Measurements from ENCODE around the gene ZNF669.

The ZNF669 gene

GRCh38 chr1:247100676-247101279 is 3.4 kb downstream of the ZNF669 start:
- no peak for DNase-seq (ENCODE audit: low read depth in 1 of 2, low spot score in 1 of 2)
- Histone ChIP-seq H3K27ac (replicated peaks) (no peak overlapping the region), H3K4me3 (replicated peaks; ENCODE audit: insufficient read depth, low read length) (no peak overlapping the region), H3K27me3 (ENCODE audit: insufficient read depth, poor library complexity, severe bottlenecking) (no peaks in the 10 kb centered on the region)
- no peak for TF ChIP-seq POLR2AphosphoS5 (IDR thresholded peaks at IDR 0.05; ENCODE audit: low read depth)
- TF ChIP-seq GABPA (IDR thresholded peaks at IDR 0.05; ENCODE audit: low read depth): no peak
- TF ChIP-seq, protein P1, sequence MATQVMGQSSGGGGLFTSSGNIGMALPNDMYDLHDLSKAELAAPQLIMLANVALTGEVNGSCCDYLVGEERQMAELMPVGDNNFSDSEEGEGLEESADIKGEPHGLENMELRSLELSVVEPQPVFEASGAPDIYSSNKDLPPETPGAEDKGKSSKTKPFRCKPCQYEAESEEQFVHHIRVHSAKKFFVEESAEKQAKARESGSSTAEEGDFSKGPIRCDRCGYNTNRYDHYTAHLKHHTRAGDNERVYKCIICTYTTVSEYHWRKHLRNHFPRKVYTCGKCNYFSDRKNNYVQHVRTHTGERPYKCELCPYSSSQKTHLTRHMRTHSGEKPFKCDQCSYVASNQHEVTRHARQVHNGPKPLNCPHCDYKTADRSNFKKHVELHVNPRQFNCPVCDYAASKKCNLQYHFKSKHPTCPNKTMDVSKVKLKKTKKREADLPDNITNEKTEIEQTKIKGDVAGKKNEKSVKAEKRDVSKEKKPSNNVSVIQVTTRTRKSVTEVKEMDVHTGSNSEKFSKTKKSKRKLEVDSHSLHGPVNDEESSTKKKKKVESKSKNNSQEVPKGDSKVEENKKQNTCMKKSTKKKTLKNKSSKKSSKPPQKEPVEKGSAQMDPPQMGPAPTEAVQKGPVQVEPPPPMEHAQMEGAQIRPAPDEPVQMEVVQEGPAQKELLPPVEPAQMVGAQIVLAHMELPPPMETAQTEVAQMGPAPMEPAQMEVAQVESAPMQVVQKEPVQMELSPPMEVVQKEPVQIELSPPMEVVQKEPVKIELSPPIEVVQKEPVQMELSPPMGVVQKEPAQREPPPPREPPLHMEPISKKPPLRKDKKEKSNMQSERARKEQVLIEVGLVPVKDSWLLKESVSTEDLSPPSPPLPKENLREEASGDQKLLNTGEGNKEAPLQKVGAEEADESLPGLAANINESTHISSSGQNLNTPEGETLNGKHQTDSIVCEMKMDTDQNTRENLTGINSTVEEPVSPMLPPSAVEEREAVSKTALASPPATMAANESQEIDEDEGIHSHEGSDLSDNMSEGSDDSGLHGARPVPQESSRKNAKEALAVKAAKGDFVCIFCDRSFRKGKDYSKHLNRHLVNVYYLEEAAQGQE (IDR thresholded peaks at IDR 0.05; ENCODE audit: insufficient replicate concordance, low read depth): no peak
- TF ChIP-seq SPI1 (IDR thresholded peaks at IDR 0.05; ENCODE audit: borderline replicate concordance, low read depth): no peak
- TF ChIP-seq CTCF (IDR thresholded peaks at IDR 0.05; ENCODE audit: insufficient read depth, low read length): no peak

GRCh38 chr1:247096958-247097357 is 7.2 kb downstream of the ZNF669 start:
- DNase-seq (ENCODE audit: low read depth in 1 of 2, low spot score in 1 of 2): no peak
- Histone ChIP-seq H3K27me3 (ENCODE audit: insufficient read depth, poor library complexity, severe bottlenecking) (no peaks in the 10 kb centered on the region), H3K27ac (replicated peaks) (no peak overlapping the region), H3K4me3 (replicated peaks; ENCODE audit: insufficient read depth, low read length) (no peak overlapping the region)
- TF ChIP-seq POLR2AphosphoS5 (IDR thresholded peaks at IDR 0.05; ENCODE audit: low read depth) (0 out of 2 replicates have a peak, but pooled peaks have one; percentile 8), CTCF (IDR thresholded peaks at IDR 0.05; ENCODE audit: insufficient read depth, low read length) (no peak)

- no peak overlapping the region for H3K27ac ChIP-seq (replicated peaks)
- H3K4me3 ChIP-seq (replicated peaks; ENCODE audit: insufficient read depth, low read length): no peak overlapping the region
- DNase-seq (ENCODE audit: low read depth in 1 of 2, low spot score in 1 of 2): no peak
- H3K27me3 ChIP-seq (ENCODE audit: insufficient read depth, poor library complexity, severe bottlenecking): no peaks in the 10 kb centered on the region
- TF ChIP-seq GABPA (IDR thresholded peaks at IDR 0.05; ENCODE audit: low read depth): no peak
- TF ChIP-seq POLR2AphosphoS5 (IDR thresholded peaks at IDR 0.05; ENCODE audit: low read depth): no peak
- TF ChIP-seq, protein P1 (IDR thresholded peaks at IDR 0.05; ENCODE audit: insufficient replicate concordance, low read depth): no peak
- TF ChIP-seq CTCF (IDR thresholded peaks at IDR 0.05; ENCODE audit: insufficient read depth, low read length): no peak
- no peak for TF ChIP-seq SPI1 (IDR thresholded peaks at IDR 0.05; ENCODE audit: borderline replicate concordance, low read depth)
These were observed 7.6 kb downstream of the ZNF669 start for GRCh38 chr1:247096544-247096943.

GRCh38 chr1:247096112-247096511 is 8.0 kb downstream of the ZNF669 start:
- Histone ChIP-seq H3K27me3 (ENCODE audit: insufficient read depth, poor library complexity, severe bottlenecking) (no peaks in the 10 kb centered on the region), H3K27ac (replicated peaks) (no peak overlapping the region), H3K4me3 (replicated peaks; ENCODE audit: insufficient read depth, low read length) (no peak overlapping the region)
- TF ChIP-seq POLR2AphosphoS5 (IDR thresholded peaks at IDR 0.05; ENCODE audit: low read depth) (no peak), GABPA (IDR thresholded peaks at IDR 0.05; ENCODE audit: low read depth) (no peak), SPI1 (IDR thresholded peaks at IDR 0.05; ENCODE audit: borderline replicate concordance, low read depth) (no peak), CTCF (IDR thresholded peaks at IDR 0.05; ENCODE audit: insufficient read depth, low read length) (no peak)
- TF ChIP-seq, protein P1 (IDR thresholded peaks at IDR 0.05; ENCODE audit: insufficient replicate concordance, low read depth): no peak
- no peak for DNase-seq (ENCODE audit: low read depth in 1 of 2, low spot score in 1 of 2)

All from HL-60 (cell line).